Fibroblast of the aortic adventitia (primary cell): Measurements from ENCODE around the gene TTC23. TPM values are rescaled to one million over a fixed set of nuclear protein-coding genes. Genes with fewer than 3 reads are reported as not detected.

ENCODE experiments used
- DNase-seq: peaks from one replicate; pipeline ENCODE4 v3.0.0-alpha.2; 2010; ENCODE audit warnings: low read depth
- H3K4me3 ChIP-seq: 2 replicates; pipeline ENCODE4 v1.5.1; 2011; ENCODE audit warnings: low read depth, mild to moderate bottlenecking, control low read depth, low read length, moderate library complexity
- CTCF ChIP-seq: IDR thresholded peaks from 2 replicates; pipeline ENCODE4 v1.5.1; 2011; ENCODE audit warnings: mild to moderate bottlenecking, low read length, control low read depth, inconsistent platforms; ENCODE audit not compliant: insufficient read depth
- total RNA-seq: library from RNA; depleted of rRNA; stranded (reverse); fragments of >200 nt; gene quantifications from 2 replicates; pipeline ENCODE4 v1.2.3, GENCODE V29; 2012; ENCODE audit warnings: low replicate concordance

TTC23 gene
- total RNA-seq, 1 donor = 36.7 TPM

GRCh38 chr15:99165956-99166689, 83.3 kb downstream of the TTC23 start:
- TF ChIP-seq CTCF = no peak
- no peak for DNase-seq
- H3K4me3 ChIP-seq = no peak overlapping the region

- no peak for TF ChIP-seq CTCF
- DNase-seq = no peak
- no peak overlapping the region for H3K4me3 ChIP-seq
Observed at GRCh38 chr15:99165020-99165790, 84.2 kb downstream of the TTC23 start.

- no peak for TF ChIP-seq CTCF
- no peak overlapping the region for H3K4me3 ChIP-seq
- DNase-seq = no peak
Observed at GRCh38 chr15:99164119-99164518, 85.3 kb downstream of the TTC23 start.

- TF ChIP-seq CTCF = no peak
- no peak overlapping the region for H3K4me3 ChIP-seq
- DNase-seq = no peak
Observed at GRCh38 chr15:99163271-99164062, 85.9 kb downstream of the TTC23 start.

GRCh38 chr15:99158626-99159412, 90.6 kb downstream of the TTC23 start:
- no peak for TF ChIP-seq CTCF
- no peak overlapping the region for H3K4me3 ChIP-seq

GRCh38 chr15:99157456-99157855, 91.9 kb downstream of the TTC23 start:
- TF ChIP-seq CTCF = no peak
- no peak for DNase-seq
- no peak overlapping the region for H3K4me3 ChIP-seq

More at GRCh38 chr15:99158626-99159412, 90.6 kb downstream of the TTC23 start:
- no peak for DNase-seq
